ENCODE data around the gene TGM2. TPM values are rescaled to one million over a fixed set of nuclear protein-coding genes. Genes with fewer than 3 reads are reported as not detected.

Gene TGM2
- total RNA-seq, 1 donor from 2014 or later: 0.05 TPM

GRCh38 chr20:38136421-38137245, 28.4 kb downstream of the TGM2 start:
- intact Hi-C loops (cut with micrococcal nuclease): no loop called here
- Mint-ChIP-seq H3K36me3 (ENCODE audit: low read depth) (no peaks in the 10 kb centered on the region), H3K27ac (no peak overlapping the region), H3K4me1 (peaks cover 15% of the 10 kb centered on the region), H3K4me3 (no peak overlapping the region), H3K27me3 (no peaks in the 10 kb centered on the region), H3K9me3 (no peaks in the 10 kb centered on the region)
- no peak for DNase-seq

DNA sequence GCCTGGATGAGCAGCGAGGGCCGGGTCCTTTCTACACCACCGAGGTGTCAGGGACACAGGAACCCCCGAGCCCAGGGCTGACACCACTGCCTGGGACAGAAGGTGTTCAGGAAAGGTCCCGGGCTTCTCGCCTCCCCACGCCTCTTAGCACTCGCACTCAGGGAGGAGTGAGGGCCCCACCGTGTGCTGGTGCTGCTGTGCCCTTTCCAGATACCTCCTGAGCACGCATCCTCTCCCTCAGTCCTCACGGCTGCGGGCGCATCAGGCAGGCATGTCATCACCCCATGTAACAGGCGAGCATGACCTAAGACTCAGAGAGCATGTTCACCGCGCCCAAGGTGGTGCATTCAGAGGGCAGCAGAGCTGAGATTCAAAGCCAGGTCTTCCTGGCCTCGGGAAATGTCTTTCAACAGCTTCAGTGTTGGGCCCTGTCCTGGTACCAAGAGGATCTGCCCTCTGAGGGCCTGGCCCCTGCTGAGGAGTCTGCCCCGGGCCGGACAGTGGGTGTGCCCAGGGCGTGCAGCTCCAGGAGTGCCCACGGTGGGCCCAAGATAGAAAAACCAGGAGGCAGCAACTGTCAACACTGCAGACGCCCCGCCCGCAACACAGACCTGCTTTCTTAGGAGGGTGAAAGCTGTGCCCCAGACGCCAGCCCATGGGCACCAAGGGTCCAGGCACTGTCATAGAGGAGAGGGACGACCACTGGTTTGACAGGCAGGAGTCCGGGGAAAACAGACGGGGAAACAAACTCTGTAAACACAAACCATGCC, 29.2 kb downstream of the TGM2 start:
- intact Hi-C loops (cut with micrococcal nuclease): no loop called here
- Mint-ChIP-seq H3K4me1 (peaks cover 15% of the 10 kb centered on the region), H3K27ac (no peak overlapping the region), H3K36me3 (ENCODE audit: low read depth) (no peaks in the 10 kb centered on the region), H3K27me3 (no peaks in the 10 kb centered on the region), H3K4me3 (no peak overlapping the region), H3K9me3 (no peaks in the 10 kb centered on the region)
- DNase-seq: no peak

GRCh38 chr20:38135271-38135650, 29.8 kb downstream of the TGM2 start:
- Mint-ChIP-seq H3K27ac (no peak overlapping the region), H3K36me3 (ENCODE audit: low read depth) (no peaks in the 10 kb centered on the region), H3K27me3 (no peaks in the 10 kb centered on the region), H3K9me3 (no peaks in the 10 kb centered on the region), H3K4me3 (no peak overlapping the region), H3K4me1 (peaks cover 15% of the 10 kb centered on the region)
- no peak for DNase-seq
- intact Hi-C loops (cut with micrococcal nuclease): no loop called here

GRCh38 chr20:38134427-38135270, 30.4 kb downstream of the TGM2 start:
- Mint-ChIP-seq H3K27ac (peak overlapping the region; percentile 74), H3K27me3 (no peaks in the 10 kb centered on the region)
- DNase-seq: peak; percentile 73

DNA sequence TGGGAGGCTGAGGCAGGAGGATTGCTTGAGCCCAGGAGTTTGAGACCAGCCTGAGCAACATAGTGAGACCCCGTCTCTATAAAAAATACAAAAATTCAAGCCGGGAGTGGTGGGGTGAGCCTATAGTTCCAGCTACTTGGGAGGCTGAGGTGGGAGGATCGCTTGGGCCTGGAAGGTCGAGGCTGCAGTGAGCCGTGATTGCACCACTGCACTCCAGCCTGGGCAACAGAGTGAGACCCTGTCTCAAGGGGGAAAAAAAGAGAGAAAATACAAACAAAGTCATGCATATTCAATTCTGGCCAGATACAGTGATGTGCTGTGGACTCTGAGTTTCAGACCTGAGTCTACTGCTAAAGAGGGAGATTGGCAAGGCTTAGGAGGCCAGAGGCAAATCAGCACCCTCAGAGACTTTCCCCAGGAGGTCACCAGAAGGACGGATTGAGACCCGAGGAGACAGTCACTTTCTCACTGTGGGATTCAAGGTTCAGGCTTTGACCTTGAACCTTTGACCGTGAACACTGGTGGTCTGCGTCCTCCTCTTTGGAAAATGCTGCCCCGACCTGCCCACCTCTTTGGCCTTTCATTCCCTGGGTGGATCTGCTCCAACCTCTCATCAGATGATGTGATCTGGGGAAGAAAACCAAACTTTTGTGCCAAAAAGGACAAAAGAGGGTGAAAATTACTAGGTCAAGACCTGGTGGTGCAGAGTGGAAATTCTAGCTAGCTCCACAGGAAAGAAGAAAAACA, 31.2 kb downstream of the TGM2 start:
- Mint-ChIP-seq H3K27me3 (no peaks in the 10 kb centered on the region), H3K9me3 (no peaks in the 10 kb centered on the region), H3K27ac (no peak overlapping the region), H3K4me3 (no peak overlapping the region), H3K36me3 (ENCODE audit: low read depth) (no peaks in the 10 kb centered on the region), H3K4me1 (peaks cover 15% of the 10 kb centered on the region)
- no peak for DNase-seq
- intact Hi-C loops (cut with micrococcal nuclease): no loop called here

More at GRCh38 chr20:38134427-38135270, 30.4 kb downstream of the TGM2 start:
- Mint-ChIP-seq H3K4me1 (peaks cover 15% of the 10 kb centered on the region), H3K4me3 (peak overlapping the region; percentile 57), H3K9me3 (no peaks in the 10 kb centered on the region), H3K36me3 (ENCODE audit: low read depth) (no peaks in the 10 kb centered on the region)
- intact Hi-C loops (cut with micrococcal nuclease): no loop called here

GRCh38 chr20:38132910-38133501, 32.1 kb downstream of the TGM2 start:
- intact Hi-C loops (cut with micrococcal nuclease): no loop called here
- Mint-ChIP-seq H3K27me3 (no peaks in the 10 kb centered on the region), H3K4me3 (no peak overlapping the region), H3K9me3 (no peaks in the 10 kb centered on the region), H3K4me1 (peaks cover 15% of the 10 kb centered on the region), H3K27ac (no peak overlapping the region), H3K36me3 (ENCODE audit: low read depth) (no peaks in the 10 kb centered on the region)
- no peak for DNase-seq

DNA sequence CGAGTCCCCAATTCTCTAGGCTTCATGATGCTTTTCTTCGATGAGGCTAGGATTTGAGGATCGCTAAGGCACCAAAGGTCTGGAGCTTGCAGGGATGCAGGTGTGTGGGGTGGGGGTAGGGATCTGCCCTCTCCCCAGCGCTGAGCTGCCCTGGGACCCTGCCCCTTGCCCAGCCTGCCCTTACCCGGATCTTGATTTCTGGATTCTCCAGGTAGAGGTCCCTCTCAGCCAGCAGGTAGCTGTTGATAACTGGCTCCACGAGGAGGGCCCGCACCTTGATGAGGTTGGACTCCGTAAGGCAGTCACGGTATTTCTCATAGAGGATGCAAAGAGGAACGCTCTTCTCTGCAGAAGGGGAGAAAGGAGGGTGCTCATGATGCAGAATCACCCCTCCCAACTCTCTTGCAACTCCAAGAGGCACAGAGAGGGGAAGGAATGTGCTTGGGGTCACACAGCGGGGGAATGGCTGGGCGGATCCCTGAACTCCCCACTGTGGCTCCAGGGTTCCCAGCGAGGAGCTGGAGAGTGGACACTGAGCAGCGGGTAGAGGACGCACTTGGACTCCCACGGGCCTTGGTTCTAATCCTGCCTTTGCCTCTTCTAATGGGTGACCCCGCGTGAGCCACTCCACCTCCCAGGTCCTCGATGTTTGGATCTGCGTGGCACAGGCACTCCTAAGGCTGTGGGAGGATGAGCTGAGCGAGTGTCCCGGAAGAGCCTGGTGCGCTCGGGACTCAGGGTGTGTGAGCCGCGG, 32.7 kb downstream of the TGM2 start:
- H3K4me1 Mint-ChIP-seq: peaks cover 15% of the 10 kb centered on the region
- no peak for DNase-seq
- H3K27me3 Mint-ChIP-seq: no peaks in the 10 kb centered on the region
- no peak overlapping the region for H3K4me3 Mint-ChIP-seq
- H3K27ac Mint-ChIP-seq: no peak overlapping the region
- H3K36me3 Mint-ChIP-seq (ENCODE audit: low read depth): no peaks in the 10 kb centered on the region
- intact Hi-C loops (cut with micrococcal nuclease): no loop called here
- H3K9me3 Mint-ChIP-seq: no peaks in the 10 kb centered on the region

GRCh38 chr20:38131588-38132121, 33.4 kb downstream of the TGM2 start:
- Mint-ChIP-seq H3K27me3 (no peaks in the 10 kb centered on the region), H3K36me3 (ENCODE audit: low read depth) (no peaks in the 10 kb centered on the region)

DNA sequence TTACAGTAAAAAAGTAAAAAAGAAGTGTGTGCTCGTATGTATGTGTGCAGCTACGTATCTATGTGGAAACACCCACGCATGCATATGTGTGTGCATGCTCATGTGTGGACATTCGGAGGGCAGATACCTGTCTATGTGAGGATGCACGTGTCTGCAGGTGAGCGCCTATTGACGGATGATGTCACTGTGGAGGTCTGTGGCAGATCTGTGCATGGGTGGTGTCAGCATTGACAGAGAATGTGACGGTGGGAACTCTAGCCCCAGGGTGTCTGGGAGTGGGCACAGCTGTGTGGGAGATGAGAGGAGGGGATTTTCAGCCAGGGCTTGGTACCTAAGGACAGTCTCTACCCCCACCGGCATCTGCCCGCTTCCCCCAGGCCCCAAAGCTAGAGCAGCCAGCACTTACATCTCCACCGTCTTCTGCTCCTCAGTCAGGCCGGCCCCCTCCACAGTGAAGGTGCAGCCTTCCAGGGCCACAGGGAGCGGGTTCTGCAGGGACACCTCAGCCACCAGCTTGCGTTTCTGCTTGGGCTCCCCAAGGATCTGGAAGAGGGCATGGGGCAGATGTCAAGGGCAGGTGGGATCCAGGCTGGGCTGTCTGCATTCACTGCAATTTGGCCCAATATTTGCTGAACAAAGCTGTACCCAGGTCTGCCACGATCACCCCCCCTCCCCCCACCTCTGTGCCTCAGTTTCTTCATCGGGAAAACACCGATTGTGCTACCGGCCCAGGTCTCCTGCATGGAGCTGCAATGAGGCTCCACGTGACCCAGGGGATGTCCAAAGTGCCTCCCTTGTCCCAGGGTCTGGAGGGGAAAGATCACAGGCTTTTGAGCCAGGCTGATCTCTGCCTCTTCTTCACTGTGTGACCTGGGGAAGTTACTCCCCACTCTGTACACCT, 34.1 kb downstream of the TGM2 start:
- no peaks in the 10 kb centered on the region for H3K9me3 Mint-ChIP-seq
- no peak for DNase-seq
- no peak overlapping the region for H3K27ac Mint-ChIP-seq
- no peaks in the 10 kb centered on the region for H3K36me3 Mint-ChIP-seq (ENCODE audit: low read depth)
- H3K27me3 Mint-ChIP-seq: no peaks in the 10 kb centered on the region
- peaks cover 15% of the 10 kb centered on the region for H3K4me1 Mint-ChIP-seq
- no peak overlapping the region for H3K4me3 Mint-ChIP-seq
- intact Hi-C loops (cut with micrococcal nuclease): no loop called here

More at GRCh38 chr20:38131588-38132121, 33.4 kb downstream of the TGM2 start:
- DNase-seq: no peak
- intact Hi-C loops (cut with micrococcal nuclease): no loop called here
- no peaks in the 10 kb centered on the region for H3K9me3 Mint-ChIP-seq
- H3K27ac Mint-ChIP-seq: no peak overlapping the region
- H3K4me1 Mint-ChIP-seq: peaks cover 15% of the 10 kb centered on the region
- H3K4me3 Mint-ChIP-seq: no peak overlapping the region

GRCh38 chr20:38129893-38130609, 35.0 kb downstream of the TGM2 start:
- intact Hi-C loops (cut with micrococcal nuclease): no loop called here
- peaks cover 11% of the 10 kb centered on the region for H3K4me1 Mint-ChIP-seq
- DNase-seq: no peak
- no peaks in the 10 kb centered on the region for H3K27me3 Mint-ChIP-seq
- H3K27ac Mint-ChIP-seq: no peak overlapping the region
- H3K9me3 Mint-ChIP-seq: no peaks in the 10 kb centered on the region
- no peak overlapping the region for H3K4me3 Mint-ChIP-seq
- no peaks in the 10 kb centered on the region for H3K36me3 Mint-ChIP-seq (ENCODE audit: low read depth)

GRCh38 chr20:38129248-38129865, 35.7 kb downstream of the TGM2 start:
- Mint-ChIP-seq H3K4me1 (peaks cover 5% of the 10 kb centered on the region), H3K27ac (no peak overlapping the region), H3K9me3 (no peaks in the 10 kb centered on the region), H3K36me3 (ENCODE audit: low read depth) (no peaks in the 10 kb centered on the region), H3K27me3 (no peaks in the 10 kb centered on the region), H3K4me3 (no peak overlapping the region)
- intact Hi-C loops (cut with micrococcal nuclease): no loop called here
- no peak for DNase-seq
